HG02840 (cell line): ENCODE results near the gene S100G.
"Not testable (repeated sequence)": the region's sequence is repeated elsewhere in the genome, so short reads cannot be mapped to it uniquely, and the experiment has no call there.

Experiments used
- ATAC-seq: cut with Tn5 transposase; IDR thresholded peaks from one replicate; pipeline ENCODE4 v1.9.1; 2021; ENCODE audit warnings: mild to moderate bottlenecking, moderate library complexity, moderate number of reproducible peaks; ENCODE audit not compliant: unreplicated experiment, low FRiP score

The S100G gene, protein sequence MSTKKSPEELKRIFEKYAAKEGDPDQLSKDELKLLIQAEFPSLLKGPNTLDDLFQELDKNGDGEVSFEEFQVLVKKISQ

DNA sequence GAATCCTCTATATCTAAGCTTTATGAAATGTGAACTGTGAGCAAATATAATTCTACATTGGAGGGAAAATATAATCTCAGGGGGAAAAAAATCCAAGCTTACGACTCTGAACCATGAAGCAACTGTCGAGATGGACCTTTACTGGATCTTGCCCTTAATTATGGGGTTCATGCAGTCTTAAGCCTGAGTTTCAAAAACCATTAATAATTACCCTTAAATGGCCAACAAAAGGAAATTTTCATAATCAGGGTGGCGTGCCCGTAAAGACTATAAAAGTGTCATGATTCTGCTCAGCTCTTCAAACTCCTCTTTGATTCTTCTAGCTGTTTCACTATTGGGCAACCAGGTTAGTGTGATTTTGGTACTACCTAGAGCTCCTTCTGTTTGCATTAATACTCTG is at the start of gene S100G:
Gene S100G, plus strand, starts transcription at position 301 of the 400 bp plus-strand sequence. CDS start 849 bp downstream, outside the sequence.
- no peak for ATAC-seq

DNA sequence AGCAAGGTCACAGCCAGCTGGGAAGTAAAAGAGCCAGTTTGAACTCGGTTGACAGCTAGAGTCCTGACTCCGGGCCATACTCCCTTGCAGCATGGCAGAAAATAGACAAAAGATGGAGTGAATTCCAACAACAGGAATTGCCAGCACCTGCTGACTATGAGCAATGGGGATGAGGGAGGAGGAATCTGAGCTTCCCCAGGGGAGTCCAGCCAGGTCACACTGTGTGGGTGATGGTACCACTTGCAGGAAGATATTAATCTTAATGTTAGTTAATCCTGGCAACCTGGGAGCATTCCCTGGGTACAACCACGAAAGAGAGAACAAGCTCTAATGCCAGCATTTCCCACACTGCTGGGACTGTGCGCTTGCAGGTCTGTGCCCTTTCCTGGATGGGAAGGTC is 48.1 kb upstream of the S100G start:
- ATAC-seq = no peak

DNA sequence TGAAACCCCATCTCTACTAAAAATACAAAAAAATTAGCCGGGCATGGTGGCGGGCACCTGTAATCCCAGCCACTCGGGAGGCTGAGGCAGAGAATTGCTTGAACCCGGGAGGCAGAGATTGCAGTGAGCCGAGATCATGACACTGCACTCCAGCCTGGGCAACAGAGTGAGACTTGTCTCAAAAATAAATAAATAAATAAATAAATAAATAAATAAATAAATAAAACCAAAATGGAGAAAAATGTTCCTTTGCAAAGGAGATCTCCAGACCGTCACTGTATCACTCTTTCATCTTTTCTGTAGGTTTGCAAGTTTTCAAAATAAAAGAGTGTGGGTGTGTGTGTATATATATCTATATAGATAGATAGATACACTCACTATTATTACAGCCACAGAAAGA is 46.7 kb upstream of the S100G start:
- not testable (repeated sequence) for ATAC-seq

DNA sequence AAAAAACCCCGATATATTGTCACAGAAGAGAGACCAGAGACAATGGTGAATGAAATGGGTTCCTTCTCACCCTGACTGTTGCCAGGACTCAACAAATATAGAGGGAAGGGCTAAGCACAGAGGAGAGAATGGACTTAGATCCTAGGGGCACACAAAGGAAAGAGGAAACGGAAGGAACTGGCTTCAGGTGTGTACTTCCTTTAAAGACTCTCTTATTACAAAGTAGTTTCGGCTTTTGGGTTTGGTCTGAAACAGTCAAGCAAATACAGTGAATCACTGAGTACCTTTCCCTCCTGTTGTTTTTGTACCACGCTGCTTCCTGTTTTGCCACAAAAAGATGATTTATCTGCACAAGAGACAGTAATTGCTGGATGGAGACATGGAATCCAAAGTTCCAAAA is 46.1 kb upstream of the S100G start:
- no peak for ATAC-seq

DNA sequence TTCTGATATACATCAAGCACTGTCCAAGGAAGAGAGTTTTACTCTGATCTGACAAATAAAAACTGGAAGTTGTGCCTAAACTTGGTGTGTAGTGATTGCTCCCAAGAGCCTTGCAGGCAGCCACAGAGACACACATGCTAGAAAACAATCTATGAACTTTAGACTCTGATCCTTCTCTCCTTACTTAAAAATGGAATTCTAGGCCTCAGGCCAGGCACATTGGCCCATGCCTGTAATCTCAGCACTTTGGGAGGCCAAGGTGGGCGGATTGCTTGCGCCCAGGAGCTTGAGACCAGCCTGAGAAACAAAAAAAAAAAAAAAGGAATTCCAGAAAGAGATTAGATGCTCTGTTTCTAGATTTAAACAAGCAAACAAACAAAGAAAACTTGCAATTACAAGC is 45.6 kb upstream of the S100G start:
- ATAC-seq = no peak

DNA sequence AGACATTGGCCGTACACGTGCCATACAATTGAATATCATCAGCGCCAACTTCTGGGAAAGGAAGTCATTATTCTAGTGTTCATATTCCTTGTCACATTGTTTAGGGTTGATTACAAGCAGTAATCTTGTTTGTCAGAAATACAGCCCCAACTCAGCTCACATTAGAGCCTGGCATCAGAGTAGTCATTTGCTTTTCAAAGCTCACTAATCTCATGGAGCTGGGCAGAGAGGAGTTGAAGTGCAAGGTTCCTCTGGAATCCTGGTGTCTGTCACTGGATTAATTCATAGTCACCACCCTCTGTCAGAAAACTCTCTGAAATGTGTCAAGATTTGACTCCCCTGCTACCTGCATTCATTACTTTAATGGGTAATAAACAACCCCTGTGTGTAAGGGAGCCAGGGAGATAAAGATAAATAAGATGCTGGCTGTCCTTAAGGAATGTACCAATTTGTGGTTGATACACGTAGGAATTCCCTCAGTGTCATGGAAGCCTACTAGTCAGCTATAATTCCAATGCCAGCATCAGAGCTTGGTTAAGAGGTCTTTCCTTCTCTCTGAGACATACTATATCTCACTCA is 43.7 kb upstream of the S100G start:
- ATAC-seq = no peak

DNA sequence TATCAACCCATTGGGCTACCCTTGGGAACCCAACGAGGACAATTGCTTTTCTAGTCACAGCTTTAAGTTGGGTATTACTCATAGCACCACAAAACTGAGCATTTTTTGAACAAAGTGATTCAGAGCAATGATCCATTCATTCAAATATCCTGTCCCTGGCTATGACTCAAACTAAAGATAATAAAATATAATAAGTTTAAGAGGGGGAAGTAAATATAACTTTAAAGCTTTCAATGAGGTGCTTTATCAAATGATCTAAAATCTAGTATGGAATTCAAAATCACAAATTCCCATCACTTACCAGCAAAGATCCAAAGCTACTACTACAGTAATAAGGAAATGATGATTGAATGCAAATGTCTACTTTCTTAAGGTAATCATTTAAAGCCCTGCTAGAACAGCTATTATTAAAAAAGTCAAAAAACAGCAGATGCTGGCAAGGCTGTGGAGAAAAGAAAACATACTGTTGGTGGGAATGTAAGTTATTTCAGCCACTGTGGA is 39.8 kb upstream of the S100G start:
- no peak for ATAC-seq

DNA sequence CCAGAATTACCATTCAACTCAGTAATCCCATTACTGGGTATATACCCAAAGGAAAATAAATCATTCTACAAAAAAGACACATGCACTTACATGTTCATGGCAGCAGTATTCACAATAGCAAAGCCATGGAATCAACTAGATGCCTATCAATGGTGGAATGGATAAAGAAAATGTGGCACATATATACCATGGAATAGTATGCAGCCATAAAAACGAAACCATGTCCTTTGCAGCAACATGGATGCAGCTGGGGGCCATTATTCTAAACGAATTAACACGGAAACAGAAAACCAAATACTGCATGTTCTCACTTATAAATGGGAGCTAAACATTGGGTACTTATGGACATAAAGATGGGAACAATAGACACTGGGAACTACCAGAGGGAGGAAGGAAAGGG is 39.3 kb upstream of the S100G start:
- ATAC-seq = not testable (repeated sequence)

DNA sequence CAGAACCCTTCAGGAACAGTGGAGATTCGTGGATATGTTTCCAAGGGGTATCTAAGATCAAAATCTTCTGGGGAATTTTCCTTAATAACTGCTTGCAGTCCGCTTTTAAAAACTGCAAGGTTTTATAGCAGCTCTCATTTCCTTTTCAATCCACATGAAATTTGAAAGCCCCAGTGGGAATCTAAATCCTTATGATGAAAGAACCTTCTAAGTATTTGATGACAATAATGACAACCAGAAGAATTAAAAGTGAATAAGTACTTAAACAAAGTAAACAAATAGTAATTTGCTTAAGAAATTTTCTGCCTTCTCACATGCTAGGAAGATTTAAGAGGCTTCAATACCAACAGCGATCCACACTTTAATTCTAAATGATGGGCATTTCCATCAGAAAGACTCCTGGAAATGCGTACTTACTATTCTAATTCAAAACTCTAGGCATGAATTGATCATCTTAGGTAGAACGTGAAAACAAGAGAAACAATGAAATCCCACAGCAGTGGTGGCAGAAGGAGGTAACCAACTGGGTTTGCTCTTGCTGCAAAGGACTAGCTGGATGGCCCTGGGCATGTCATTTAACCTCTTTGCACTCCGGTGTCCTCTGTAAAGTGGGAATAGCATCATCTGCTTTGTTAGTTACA is 37.6 kb upstream of the S100G start:
- ATAC-seq = no peak

DNA sequence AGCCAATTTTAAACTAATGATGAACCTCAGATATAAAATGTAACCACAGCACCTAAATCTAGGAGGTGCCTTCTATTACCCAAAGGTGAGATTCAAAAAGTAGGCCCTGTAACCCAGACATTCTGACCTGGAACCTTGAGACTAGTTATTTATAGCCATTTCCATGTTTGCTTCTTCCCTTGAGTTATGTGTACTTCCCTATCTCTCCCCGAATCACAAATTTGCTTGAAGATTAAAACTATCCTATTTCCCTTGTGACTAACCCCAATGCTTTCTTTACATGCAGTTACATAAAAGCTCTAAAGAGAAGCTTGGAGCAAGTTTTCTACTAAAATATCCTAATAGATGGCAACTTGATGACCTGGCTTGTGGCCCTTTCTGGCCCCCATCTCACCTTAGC is 32.6 kb upstream of the S100G start:
- no peak for ATAC-seq

DNA sequence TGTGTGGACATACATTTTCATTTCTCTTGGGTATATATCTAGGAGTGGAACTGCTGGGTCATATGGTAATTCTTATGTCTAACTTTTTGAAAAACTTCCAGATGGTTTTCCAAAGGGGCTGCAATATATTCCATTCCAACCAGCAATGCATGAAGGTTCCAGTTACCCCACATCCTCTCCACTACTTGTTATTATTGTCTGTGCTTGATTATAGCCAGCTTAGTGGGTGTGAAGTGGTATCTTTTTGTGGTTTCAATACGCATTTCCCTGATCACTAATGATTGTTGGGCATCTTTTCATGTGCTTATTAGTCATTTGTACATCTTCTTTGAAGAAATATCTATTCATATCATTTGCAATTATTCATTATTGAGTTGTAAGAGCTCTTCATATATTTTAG is 31.5 kb upstream of the S100G start:
- no peak for ATAC-seq

DNA sequence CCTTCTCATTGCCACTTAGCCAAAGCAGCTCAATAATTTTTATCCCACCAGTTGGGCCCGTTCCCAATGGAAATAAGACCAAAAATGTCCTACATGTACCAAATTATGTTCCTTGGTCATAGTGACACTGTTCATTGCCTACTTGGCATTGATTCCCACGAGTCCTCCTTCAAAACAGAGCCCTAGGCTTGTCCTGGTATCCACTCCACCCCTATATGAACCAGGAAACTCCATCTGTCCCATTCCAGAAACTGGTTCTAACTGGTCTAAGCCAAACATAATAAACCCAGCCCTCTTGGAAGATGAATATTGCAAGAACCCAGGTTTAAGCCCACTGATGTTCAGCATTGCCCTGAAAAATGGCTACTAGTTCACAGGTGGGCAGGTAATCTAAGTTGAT is 30.9 kb upstream of the S100G start:
- ATAC-seq = no peak

DNA sequence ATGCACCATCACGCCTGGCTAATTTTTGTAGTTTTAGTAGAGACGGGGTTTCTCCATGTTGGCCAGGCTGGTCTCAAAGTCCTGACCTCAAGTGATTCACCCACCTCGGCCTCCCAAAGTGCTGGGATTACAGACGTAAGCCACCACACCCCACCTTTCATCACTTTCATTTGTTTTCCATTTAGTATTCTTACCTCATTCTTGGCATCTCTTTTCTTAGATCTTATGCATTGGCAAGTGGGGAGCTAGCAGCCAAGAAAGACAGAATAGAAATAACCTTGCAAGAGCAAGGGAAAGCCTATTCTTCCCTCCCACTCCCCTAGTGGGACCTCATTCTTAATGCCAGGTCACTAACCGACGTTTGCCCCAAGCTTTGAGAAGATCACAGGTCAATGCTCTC is 21.4 kb upstream of the S100G start:
- not testable (repeated sequence) for ATAC-seq

DNA sequence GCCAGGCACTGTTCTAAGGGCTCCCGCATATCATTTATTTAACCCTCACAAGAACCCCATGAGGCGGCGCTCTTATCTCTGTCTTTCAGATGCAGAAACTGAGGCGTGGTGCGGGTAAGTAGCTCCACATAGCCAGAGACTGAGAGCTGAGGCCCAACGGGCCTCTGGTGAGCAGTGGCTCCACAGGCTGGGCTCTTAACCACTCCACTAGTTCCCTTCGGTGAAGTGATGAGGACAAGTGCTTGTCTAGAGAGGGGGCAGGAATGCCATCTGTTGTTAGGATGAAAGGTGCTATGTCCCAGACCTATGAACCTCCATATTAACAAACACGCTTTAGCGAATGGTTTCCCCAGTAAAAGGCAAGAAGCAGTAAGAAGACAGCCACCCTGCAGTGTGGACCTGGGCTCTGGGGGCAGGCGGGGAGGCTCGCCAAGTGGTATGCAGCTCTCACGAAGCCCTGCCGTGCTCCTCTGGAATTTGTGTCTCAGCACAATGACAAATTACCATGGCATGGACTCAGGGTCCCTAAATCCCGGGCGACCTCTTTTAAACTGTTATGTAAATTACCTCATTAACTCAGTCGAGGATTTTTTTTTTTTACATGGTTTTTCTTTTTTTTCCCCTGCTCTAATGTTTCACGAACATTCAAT is 20.9 kb upstream of the S100G start:
- no peak for ATAC-seq

DNA sequence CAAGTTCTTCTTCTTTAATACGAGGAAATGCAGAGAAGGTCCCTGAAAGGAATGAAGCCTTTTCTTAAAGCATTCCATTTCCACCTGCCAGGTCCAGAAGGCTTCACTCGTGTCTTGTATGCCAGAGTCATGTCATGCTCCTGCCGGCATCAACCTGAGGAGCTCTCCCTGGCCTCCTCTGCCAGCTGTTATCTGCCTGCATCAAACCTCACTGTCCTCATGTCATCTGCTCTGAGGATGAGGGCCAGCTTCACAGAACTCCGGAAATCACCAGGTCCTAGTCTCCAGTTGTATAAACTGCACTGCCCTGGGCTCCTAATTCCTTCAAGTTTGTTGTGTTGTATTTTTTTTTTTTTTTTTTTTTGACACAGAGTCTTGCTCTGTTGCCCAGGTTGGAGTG is 20.0 kb upstream of the S100G start:
- no peak for ATAC-seq

DNA sequence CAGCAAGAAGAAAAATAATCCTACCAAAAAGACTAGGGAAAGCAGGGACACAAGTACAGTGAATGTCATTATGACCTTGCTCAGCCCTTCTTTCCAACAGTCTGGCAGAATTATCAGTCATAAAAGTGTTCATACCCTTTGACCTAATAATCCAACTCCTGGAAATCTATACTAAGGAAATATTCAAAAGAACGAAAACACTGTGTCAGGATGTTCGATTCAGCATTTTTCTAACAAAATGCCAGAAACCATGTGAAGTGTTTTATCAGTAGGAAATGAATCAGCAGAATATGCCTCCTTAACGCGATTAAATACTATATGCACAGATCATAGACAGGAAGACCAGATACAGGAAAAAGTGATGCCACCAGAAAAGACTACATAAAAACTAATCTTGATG is 16.2 kb upstream of the S100G start:
- ATAC-seq = no peak

DNA sequence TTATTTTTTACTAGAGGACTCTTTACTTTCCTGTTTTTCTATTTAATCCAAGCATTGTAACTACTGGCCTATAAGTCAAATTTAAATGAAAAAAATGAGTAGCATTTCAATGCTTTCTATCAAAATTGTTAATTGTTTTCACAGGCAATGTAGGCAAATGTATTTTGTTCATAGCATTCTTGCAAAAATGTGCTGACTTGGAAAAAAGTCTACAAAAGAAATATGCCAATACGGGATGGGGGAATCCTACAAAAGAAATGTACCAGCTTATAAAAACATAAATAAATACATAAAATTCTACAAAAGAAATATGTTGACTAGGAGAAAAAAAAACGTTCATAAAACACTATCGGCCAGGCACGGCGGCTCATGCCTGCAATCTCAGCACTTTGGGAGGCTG is 14.9 kb upstream of the S100G start:
- ATAC-seq = no peak

DNA sequence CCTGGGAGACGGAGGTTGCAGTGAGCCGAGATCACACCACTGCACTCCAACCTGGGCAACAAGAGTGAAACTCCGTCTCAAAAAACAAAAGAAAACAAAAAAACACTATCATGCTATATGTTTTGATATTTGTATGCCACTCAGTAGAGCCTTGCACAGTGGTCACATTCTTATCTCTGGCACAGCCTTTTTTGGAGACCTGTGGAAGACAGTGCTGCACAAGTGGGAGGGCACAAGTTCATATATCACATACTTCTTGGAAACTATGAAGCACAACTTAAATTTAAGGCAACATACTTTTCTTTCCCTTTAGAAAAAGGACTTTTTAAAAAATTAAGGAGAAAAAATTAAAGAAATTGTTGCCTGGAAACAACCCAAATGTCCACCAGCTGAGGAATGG is 14.4 kb upstream of the S100G start:
- no peak for ATAC-seq

DNA sequence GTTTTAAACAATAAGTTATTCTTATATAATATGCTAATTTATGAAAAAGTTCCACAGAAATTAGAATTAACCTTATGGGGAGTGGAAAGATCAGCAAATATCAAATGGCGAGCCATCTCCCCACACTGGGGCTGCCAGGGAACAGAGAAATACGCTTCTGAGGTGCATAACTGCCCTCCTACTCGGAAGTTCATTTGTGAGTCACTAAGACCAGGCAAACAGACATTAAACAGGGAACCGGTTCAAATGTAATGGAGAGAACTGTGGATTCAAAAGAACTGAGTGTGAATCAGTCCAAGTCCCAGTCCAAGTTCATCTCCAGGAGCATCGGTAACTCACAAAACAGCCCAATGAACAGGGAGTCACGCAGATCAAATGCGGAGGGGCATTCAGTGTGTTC is 11.4 kb upstream of the S100G start:
- ATAC-seq = no peak

DNA sequence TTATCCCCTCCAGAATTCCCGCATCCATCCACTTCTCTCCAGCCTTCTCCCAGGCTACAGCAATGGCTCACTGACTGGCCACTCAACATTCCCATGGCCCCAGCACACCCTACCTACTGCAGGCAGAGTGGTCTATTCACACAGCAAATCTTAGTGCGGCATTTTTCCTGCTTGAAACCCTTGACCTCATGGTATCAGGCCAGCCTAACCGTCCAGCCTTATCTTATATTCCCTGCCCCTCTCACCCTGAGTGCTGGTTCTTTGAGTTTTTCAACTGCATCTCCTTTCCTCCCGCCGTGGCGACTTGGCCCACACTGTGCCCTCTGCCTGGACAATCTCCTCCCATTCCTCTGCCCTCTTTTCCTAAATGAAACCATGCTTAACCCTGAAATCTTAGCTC is 10.0 kb upstream of the S100G start:
- ATAC-seq = no peak

DNA sequence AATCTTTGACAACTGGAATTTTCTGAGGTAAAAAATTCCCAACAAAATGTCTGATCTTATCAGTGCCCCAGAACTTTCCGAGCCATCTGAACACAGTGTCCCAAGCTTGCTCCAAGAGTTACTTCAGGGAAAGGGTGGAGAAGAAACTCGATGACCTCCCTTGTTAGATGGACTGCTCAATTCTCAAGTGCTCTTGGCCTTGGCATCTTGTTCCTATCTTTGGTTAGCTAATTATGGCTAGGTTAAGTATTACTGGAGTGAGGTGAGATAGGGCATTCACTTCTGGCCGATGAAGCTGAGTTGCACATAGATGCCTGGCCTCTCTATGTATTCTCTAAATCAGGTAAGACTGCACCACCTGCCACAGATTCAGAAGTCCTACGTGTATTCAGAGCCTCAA is 9.1 kb upstream of the S100G start:
- ATAC-seq = no peak

DNA sequence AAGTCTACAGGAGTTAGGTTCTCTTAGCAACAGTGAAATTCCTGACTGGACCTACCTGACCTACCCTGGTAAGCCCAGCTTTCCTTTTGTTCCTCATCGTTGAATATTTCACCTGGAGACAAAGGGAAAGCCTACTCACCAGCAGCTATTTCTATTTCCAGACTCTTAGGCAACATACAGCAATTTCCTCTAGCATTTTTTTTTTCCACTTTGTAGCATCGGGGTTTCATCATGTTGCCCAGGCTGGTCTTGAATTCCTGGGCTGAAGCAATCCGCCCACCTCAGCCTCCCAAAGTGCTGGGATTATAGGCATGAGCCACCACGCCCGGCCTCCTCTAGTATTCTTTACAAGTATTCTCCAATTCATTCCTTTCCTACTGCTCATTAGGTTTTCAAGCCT is 6.8 kb upstream of the S100G start:
- ATAC-seq = no peak
